GM12875 (cell line): ENCODE measurements around the gene S100Z.

Experiments
- H3K4me3 ChIP-seq: one replicate; pipeline ENCODE4 v1.5.1; 2011; ENCODE audit warnings: low read depth, low read length, control low read depth
- CTCF ChIP-seq: IDR thresholded peaks from 2 replicates; pipeline ENCODE4 v1.5.1; 2011; ENCODE audit warnings: low read depth, mild to moderate bottlenecking, control low read depth, inconsistent platforms, low read length, moderate library complexity, borderline replicate concordance; ENCODE audit not compliant: insufficient read depth

Gene S100Z

GRCh38 chr5:76849419-76850291, at the start of gene S100Z:
Gene S100Z (plus strand): TSS chr5:76850014. CDS start chr5:76875360, 25,346 bp downstream.
- no peak within 1 kb of the TSS for H3K4me3 ChIP-seq

GRCh38 chr5:76800579-76800978, 49.2 kb upstream of the S100Z start:
- no peak overlapping the region for H3K4me3 ChIP-seq
- no peak for TF ChIP-seq CTCF

More at GRCh38 chr5:76849419-76850291, at the start of gene S100Z:
- TF ChIP-seq CTCF = no peak

GRCh38 chr5:76801159-76801802, 48.5 kb upstream of the S100Z start:
- TF ChIP-seq CTCF = no peak
- no peak overlapping the region for H3K4me3 ChIP-seq

- no peak overlapping the region for H3K4me3 ChIP-seq
- TF ChIP-seq CTCF = no peak
Observed at GRCh38 chr5:76801803-76802195, 48.0 kb upstream of the S100Z start.

GRCh38 chr5:76804266-76804665, 45.5 kb upstream of the S100Z start:
- no peak overlapping the region for H3K4me3 ChIP-seq
- TF ChIP-seq CTCF = no peak

- TF ChIP-seq CTCF = no peak
- H3K4me3 ChIP-seq = no peak overlapping the region
Observed at GRCh38 chr5:76805821-76806505, 43.9 kb upstream of the S100Z start.

- H3K4me3 ChIP-seq = no peak overlapping the region
- TF ChIP-seq CTCF = no peak
Observed at GRCh38 chr5:76807296-76807695, 42.5 kb upstream of the S100Z start.
